Measurements from ENCODE around the gene PTPRJ. TPM values are rescaled to one million over a fixed set of nuclear protein-coding genes. Genes with fewer than 3 reads are reported as not detected.

The PTPRJ gene
- total and polyA plus RNA-seq, 9 of the 15 experiments (the other 6 are each of a cell fraction or from before 2014, with no cell fraction given) = 0.56 to 10.7 (median 4.8) TPM

- TF ChIP-seq ZNF165 (CRISPR knock-in tag; IDR thresholded peaks at IDR 0.05; ENCODE audit: borderline replicate concordance) (no peak), HDAC8 (tag; IDR thresholded peaks at IDR 0.05) (no peak), FUS (optimal IDR thresholded peaks at IDR 0.05; ENCODE audit: low read depth, low read length) (no peak), MCM3 (IDR thresholded peaks at IDR 0.05) (no peak), SFPQ (IDR thresholded peaks at IDR 0.05; ENCODE audit: low read depth, low read length) (no peak), THAP12 (CRISPR knock-in tag; IDR thresholded peaks at IDR 0.05) (no peak), MLLT1 (IDR thresholded peaks at IDR 0.05) (no peak)
- Histone ChIP-seq H3K4me1 (replicated peaks in 1 of 2; ENCODE audit: control insufficient read depth in 2 of 2, insufficient read depth in 2 of 2, low read length in 2 of 2) (peaks cover under 1 to 1% of the 10 kb centered on the region in 2 experiments; a peak in 3 of 5 replicates), H4K20me1 (replicated peaks; ENCODE audit: control insufficient read depth, insufficient read depth, low read length) (no peaks in the 10 kb centered on the region; the same call in 1 of the 2 replicates), H3K9me3 (replicated peaks; ENCODE audit: control insufficient read depth, insufficient read depth, low read depth, low read length) (no peaks in the 10 kb centered on the region), H3K4me2 (ENCODE audit: insufficient read depth, low read length) (no peak overlapping the region), H3K9ac (ENCODE audit: insufficient read depth in 1 of 2, low read depth in 2 of 2, low read length in 2 of 2) (no peak overlapping the region), H3K27ac (ENCODE audit: extremely low read depth, low read depth, low read length) (no peak overlapping the region), H3K9me1 (ENCODE audit: control insufficient read depth, insufficient read depth, low read length) (no peaks in the 10 kb centered on the region), H3K36me3 (ENCODE audit: control insufficient read depth, insufficient read depth, low read length) (no peaks in the 10 kb centered on the region), H3K79me2 (ENCODE audit: control insufficient read depth, insufficient read depth, low read length) (no peaks in the 10 kb centered on the region), H2AFZ (ENCODE audit: low read depth, low read length) (no peak overlapping the region), H3K27me3 (ENCODE audit: control insufficient read depth in 2 of 2, insufficient read depth in 2 of 2, low read length in 2 of 2) (no peaks in the 10 kb centered on the region), H3K4me3 (no peak overlapping the region)
- DNase-seq (ENCODE audit: extremely low read depth in 1 of 4, low spot score in 3 of 4) = no peak
- BruUV-seq (replicated peaks) = no TSS peak
- FAIRE-seq = no peak
- ATAC-seq = no peak
- 78% methylated on average over 8 of the region's 8 CpGs for WGBS (ENCODE audit: insufficient coverage, low coverage, missing lambda C conversion rate)
- in situ Hi-C loops (cut with MboI) = no loop called here
- ChIA-PET CTCF (ENCODE audit: low intra/inter-chr PET ratio) (no interaction called here), POLR2A (no interaction called here)
- intact Hi-C loops (cut with micrococcal nuclease) = no loop called here
Observed at GRCh38 chr11:48047616-48048015, 67.3 kb downstream of the PTPRJ start.

Measured in K562 (cell line).